Kidney (tissue), 14 donors: Measurements from ENCODE around the gene TMEM101. TPM values are rescaled to one million over a fixed set of nuclear protein-coding genes. Genes with fewer than 3 reads are reported as not detected.

ENCODE experiments used
- DNase-seq, 5 donors: peaks; one replicate each; pipeline ENCODE4 v3.0.0-alpha.2; 2013 to 2020
- FAIRE-seq: peaks from 2 replicates; lab custom pipeline; 2012; peaks lifted over from hg19 to GRCh38; lab: Jason Lieb, UNC
- H3K27ac ChIP-seq, 2 donors: one replicate each; pipeline ENCODE4 v1.7.0; 2013; ENCODE audit warnings: low read depth in 2 of 2, low read length in 2 of 2, inconsistent platforms in 1 of 2
- H3K27me3 ChIP-seq: one replicate; pipeline ENCODE4 v1.7.1; 2013; ENCODE audit warnings: low read length, inconsistent platforms; ENCODE audit not compliant: control insufficient read depth, insufficient read depth
- H3K36me3 ChIP-seq, 3 donors: one replicate each; pipeline versions ENCODE4 v1.7.0 to v1.7.1; 2013; ENCODE audit warnings: low read length in 3 of 3, control low read depth in 1 of 3, inconsistent platforms in 1 of 3; ENCODE audit not compliant: insufficient read depth in 3 of 3, control insufficient read depth in 2 of 3
- H3K4me1 ChIP-seq, 3 donors: one replicate each; pipeline versions ENCODE4 v1.7.0 to v1.7.1; 2013; ENCODE audit warnings: low read length in 3 of 3, inconsistent platforms in 1 of 3, low read depth in 1 of 3; ENCODE audit not compliant: control insufficient read depth in 2 of 3, insufficient read depth in 2 of 3
- H3K4me3 ChIP-seq, 3 donors: one replicate each; pipeline versions ENCODE4 v1.7.0 to v1.8.1; 2013; ENCODE audit warnings: low read length in 3 of 3, control low read depth in 1 of 3, inconsistent platforms in 1 of 3
- H3K9ac ChIP-seq, 3 donors: one replicate each; pipeline versions ENCODE4 v1.7.0 to v1.7.1; 2013; ENCODE audit warnings: low read length in 3 of 3, control low read depth in 1 of 3, inconsistent platforms in 1 of 3
- H3K9me3 ChIP-seq, 3 donors: one replicate each; pipeline versions ENCODE4 v1.7.0 to v1.7.1; 2013; ENCODE audit warnings: low read length in 3 of 3, control low read depth in 1 of 3, inconsistent platforms in 1 of 3; ENCODE audit not compliant: control insufficient read depth in 2 of 3, insufficient read depth in 1 of 3
- intact Hi-C: fragments of 100-400 bp; cut with DNase I; formaldehyde crosslinking; loops from one replicate; pipeline ENCODE4 v1.11.1; 2022
- polyA plus RNA-seq: library from polyadenylated mRNA; stranded (reverse); fragments of 350-450 nt; fragmentation: Illumina TruSeq; extraction: RNeasy Lipid Tissue Mini Kit (QIAGEN cat#74804); gene quantifications from one replicate; pipeline ENCODE4 v1.2.3, GENCODE V29; 2014; ENCODE audit warnings: low read depth, low replicate concordance; ENCODE audit not compliant: insufficient read depth
- total RNA-seq: library from RNA; stranded (reverse); fragmentation: NEBNext Ultra II Directional; extraction: Animal tissue kit (Norgen Biotek cat#: 25700); gene quantifications from one replicate; pipeline ENCODE4 v1.2.1, GENCODE V29; 2021
- TF ChIP-seq, protein P1 (sequence below): IDR thresholded peaks from 3 replicates; pipeline ENCODE4 v1.5.1; 2012; ENCODE audit warnings: mild to moderate bottlenecking, moderate library complexity, borderline replicate concordance; ENCODE audit not compliant: insufficient read depth; ENCODE audit errors: extremely low read depth
- donor health status: control.
- donor health status: control.
- donor health status: control.
- donor health status: control.
- donor health status: control.
- donor health status: DM: yes; HTN: yes; CAD: no.
- donor health status: Normal renal cell carcinoma (clear cell type).

TMEM101 gene
- total and polyA plus RNA-seq, 2 donors from 2014 or later: 31.2 to 111 TPM

DNA sequence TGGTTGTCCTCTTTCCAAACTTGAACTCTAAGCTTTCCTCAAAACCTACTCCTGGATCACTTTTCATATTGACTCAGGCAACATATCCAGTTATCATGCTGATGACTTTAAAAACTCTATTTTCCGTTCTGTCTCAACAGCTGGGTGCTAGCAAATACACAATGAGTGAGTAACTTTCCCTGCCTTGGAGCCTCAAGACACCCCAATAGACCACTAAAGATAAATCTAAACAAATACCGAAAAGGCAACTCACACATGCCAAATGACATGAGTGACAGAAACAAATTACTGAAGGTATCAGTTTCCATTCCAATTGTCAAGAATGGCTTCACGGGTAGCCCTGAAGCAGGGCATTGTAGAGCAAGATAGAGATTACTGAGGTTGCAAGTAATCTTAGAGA is 15.7 kb upstream of the TMEM101 start:
- no peak overlapping the region for H3K27ac ChIP-seq
- DNase-seq (no peak), FAIRE-seq (no peak)
- no peaks in the 10 kb centered on the region for H3K27me3 ChIP-seq
- H3K9me3 ChIP-seq: no peaks in the 10 kb centered on the region
- no peak overlapping the region for H3K4me3 ChIP-seq
- no peak overlapping the region for H3K9ac ChIP-seq
- TF ChIP-seq, protein P1, sequence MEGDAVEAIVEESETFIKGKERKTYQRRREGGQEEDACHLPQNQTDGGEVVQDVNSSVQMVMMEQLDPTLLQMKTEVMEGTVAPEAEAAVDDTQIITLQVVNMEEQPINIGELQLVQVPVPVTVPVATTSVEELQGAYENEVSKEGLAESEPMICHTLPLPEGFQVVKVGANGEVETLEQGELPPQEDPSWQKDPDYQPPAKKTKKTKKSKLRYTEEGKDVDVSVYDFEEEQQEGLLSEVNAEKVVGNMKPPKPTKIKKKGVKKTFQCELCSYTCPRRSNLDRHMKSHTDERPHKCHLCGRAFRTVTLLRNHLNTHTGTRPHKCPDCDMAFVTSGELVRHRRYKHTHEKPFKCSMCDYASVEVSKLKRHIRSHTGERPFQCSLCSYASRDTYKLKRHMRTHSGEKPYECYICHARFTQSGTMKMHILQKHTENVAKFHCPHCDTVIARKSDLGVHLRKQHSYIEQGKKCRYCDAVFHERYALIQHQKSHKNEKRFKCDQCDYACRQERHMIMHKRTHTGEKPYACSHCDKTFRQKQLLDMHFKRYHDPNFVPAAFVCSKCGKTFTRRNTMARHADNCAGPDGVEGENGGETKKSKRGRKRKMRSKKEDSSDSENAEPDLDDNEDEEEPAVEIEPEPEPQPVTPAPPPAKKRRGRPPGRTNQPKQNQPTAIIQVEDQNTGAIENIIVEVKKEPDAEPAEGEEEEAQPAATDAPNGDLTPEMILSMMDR: no peak
- intact Hi-C loops: no loop called here
- peaks cover 0 to 13% (median 11%) of the 10 kb centered on the region in 3 donors for H3K4me1 ChIP-seq
- peaks cover 0 to 12% (median 9%) of the 10 kb centered on the region in 3 donors for H3K36me3 ChIP-seq

DNA sequence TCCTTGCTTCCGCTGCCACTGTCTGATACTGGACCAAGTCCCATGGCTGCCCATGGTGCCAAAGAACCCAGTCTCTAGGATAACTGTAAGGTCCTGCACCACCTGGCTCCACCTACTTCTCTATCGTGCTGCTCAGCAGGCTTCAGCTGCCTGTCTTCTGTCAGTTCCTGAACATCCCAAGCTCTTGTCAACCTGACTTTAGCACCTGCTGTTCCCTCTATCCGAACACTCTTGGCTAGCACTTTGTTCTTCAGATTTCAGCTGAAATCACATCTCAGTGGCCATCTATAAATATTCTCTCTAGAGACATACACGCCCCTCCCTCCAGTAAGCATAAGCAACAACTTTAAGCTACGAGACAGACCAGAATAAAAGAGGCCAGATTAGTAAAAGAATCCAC is 15.0 kb upstream of the TMEM101 start:
- Histone ChIP-seq H3K27ac (no peak overlapping the region), H3K4me3 (no peak overlapping the region), H3K36me3 (peaks cover 0 to 12% (median 9%) of the 10 kb centered on the region in 3 donors), H3K4me1 (peaks cover 0 to 17% (median 17%) of the 10 kb centered on the region in 3 donors), H3K9ac (no peak overlapping the region), H3K9me3 (no peaks in the 10 kb centered on the region), H3K27me3 (no peaks in the 10 kb centered on the region)
- FAIRE-seq (no peak), DNase-seq (no peak)
- intact Hi-C loops: no loop called here
- TF ChIP-seq, protein P1: no peak

DNA sequence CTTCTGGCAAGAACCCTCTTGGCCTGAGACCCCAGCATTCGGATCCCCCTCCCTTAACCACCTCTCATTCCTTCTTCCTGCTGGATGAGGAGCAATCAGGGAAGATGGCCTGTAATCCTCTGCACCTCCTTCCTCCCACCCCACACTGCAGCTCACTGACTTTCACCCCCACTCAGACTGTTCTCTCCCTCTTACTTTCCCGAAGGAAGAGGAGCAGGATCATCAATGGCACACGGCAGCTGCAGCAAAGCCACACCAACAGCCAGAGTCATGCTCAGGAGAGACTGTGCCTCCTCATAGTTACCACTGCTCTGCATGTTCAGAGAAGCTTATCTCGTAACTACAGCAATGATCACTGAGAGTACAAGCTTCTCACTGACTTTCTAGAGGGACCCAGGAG is 10.1 kb upstream of the TMEM101 start:
- Histone ChIP-seq H3K27ac (peak overlapping the region in 1 of 2 donors; percentile 23), H3K9me3 (no peaks in the 10 kb centered on the region), H3K9ac (no peak overlapping the region), H3K4me3 (no peak overlapping the region), H3K27me3 (no peaks in the 10 kb centered on the region), H3K4me1 (peaks cover 0 to 25% (median 24%) of the 10 kb centered on the region in 3 donors), H3K36me3 (peaks cover 0 to 5% (median 0%) of the 10 kb centered on the region in 3 donors)
- DNase-seq (no peak), FAIRE-seq (no peak)
- TF ChIP-seq, protein P1: no peak
- intact Hi-C loops: no loop called here

DNA sequence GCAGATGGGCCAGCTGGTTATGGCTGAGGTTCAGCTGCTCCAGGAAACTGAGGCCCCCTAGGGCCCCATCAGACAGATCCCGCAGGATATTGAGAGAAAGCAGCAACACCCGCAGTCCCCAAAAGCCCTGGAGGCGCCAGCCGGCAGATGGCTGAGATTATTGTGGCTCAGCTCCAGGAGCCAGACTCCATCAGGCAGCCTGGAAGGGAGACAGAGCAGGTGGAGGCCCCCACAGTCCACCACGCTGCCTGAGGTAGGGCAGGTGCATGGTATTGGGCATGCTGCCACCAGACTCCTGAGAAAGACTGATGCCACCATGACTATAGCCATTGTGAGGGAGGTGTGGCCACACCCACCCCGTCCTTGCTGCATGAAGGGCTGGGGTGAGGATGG is 9.5 kb upstream of the TMEM101 start:
- TF ChIP-seq, protein P1: no peak

More for the DNA sequence above, 9.5 kb upstream of the TMEM101 start:
- intact Hi-C loops: no loop called here
- no peaks in the 10 kb centered on the region for H3K9me3 ChIP-seq
- no peak for FAIRE-seq
- peak overlapping the region; percentile 79 to 87 for H3K27ac ChIP-seq
- no peaks in the 10 kb centered on the region for H3K27me3 ChIP-seq
- H3K4me1 ChIP-seq: peaks cover 2 to 26% (median 25%) of the 10 kb centered on the region in 3 donors
- H3K36me3 ChIP-seq: peaks cover 0 to 5% (median 0%) of the 10 kb centered on the region in 3 donors
- DNase-seq: no peak
- peak overlapping the region in 1 of 3 donors; percentile 38 for H3K9ac ChIP-seq
- H3K4me3 ChIP-seq: no peak overlapping the region
